H1 (cell line): ENCODE measurements around the gene GGT5. TPM values are rescaled to one million over a fixed set of nuclear protein-coding genes. Genes with fewer than 3 reads are reported as not detected.

Source experiments
- CTCF ChIA-PET: fragments of 300-600 bp; sonication (Branson Sonifier 250); formaldehyde crosslinking; loops from one replicate; lab custom pipeline; 2021; ENCODE audit not compliant: partially characterized antibody; lab: Charles Lee
- POLR2A ChIA-PET: fragments of 300-600 bp; sonication (Branson Sonifier 250); formaldehyde crosslinking; loops from one replicate; lab custom pipeline; 2021; ENCODE audit warnings: inconsistent platforms; ENCODE audit not compliant: partially characterized antibody; lab: Charles Lee
- DNase-seq, 2 experiments: peaks; one replicate each; pipeline versions ENCODE4 v3.0.0 to v3.0.0-alpha.2; 2010 to 2022; ENCODE audit warnings: low spot score in 2 of 2, low read depth in 1 of 2, mixed read lengths in 1 of 2
- FAIRE-seq: peaks from 2 replicates; lab custom pipeline; 2011; peaks lifted over from hg19 to GRCh38; lab: Jason Lieb, UNC
- H2AFZ ChIP-seq: 2 replicates; pipeline ENCODE4 v1.8.1; 2012; ENCODE audit warnings: low read length, inconsistent platforms
- H2AK5ac ChIP-seq: 2 replicates; pipeline ENCODE4 v1.6.1; 2013; ENCODE audit warnings: low read depth, low read length
- H2BK120ac ChIP-seq: replicated peaks from 2 replicates; pipeline ENCODE3; 2013; ENCODE audit warnings: low read depth, low read length, inconsistent platforms
- H2BK12ac ChIP-seq: 2 replicates; pipeline ENCODE4 v1.6.1; 2013; ENCODE audit warnings: low read depth, low read length
- H2BK15ac ChIP-seq: 2 replicates; pipeline ENCODE4 v1.6.1; 2013; ENCODE audit warnings: low read length
- H2BK20ac ChIP-seq: 2 replicates; pipeline ENCODE4 v1.6.1; 2013; ENCODE audit warnings: low read length
- H2BK5ac ChIP-seq: 2 replicates; pipeline ENCODE4 v1.6.1; 2013; ENCODE audit warnings: low read depth, low read length
- H3K14ac ChIP-seq: 2 replicates; pipeline ENCODE4 v1.6.1; 2013; ENCODE audit warnings: inconsistent platforms; ENCODE audit not compliant: insufficient read length
- H3K18ac ChIP-seq: 2 replicates; pipeline ENCODE4 v1.6.1; 2013; ENCODE audit warnings: low read length; ENCODE audit errors: extremely low read depth
- H3K23ac ChIP-seq: 2 replicates; pipeline ENCODE4 v1.6.1; 2013; ENCODE audit warnings: inconsistent platforms; ENCODE audit not compliant: insufficient read length
- H3K23me2 ChIP-seq: 2 replicates; pipeline ENCODE4 v1.6.1; 2013; ENCODE audit warnings: low read depth, low read length
- H3K27ac ChIP-seq: 2 replicates; pipeline ENCODE4 v1.6.1; 2011; ENCODE audit warnings: low read depth, low read length, inconsistent platforms
- H3K27me3 ChIP-seq, 4 experiments: replicated peaks in 1 of 4; 1 replicate in 1 of 4; 2 replicates in 3 of 4; pipeline versions ENCODE4 v1.6.1 to v1.8.1; 2011 to 2013; ENCODE audit warnings: low read length in 3 of 4, mild to moderate bottlenecking in 3 of 4, inconsistent platforms in 2 of 4, mixed read lengths in 2 of 4, moderate library complexity in 1 of 4; ENCODE audit not compliant: control insufficient read depth in 3 of 4, insufficient read depth in 3 of 4; ENCODE audit errors: extremely low read depth in 1 of 4
- H3K36me3 ChIP-seq, 4 experiments: 2 replicates each; pipeline versions ENCODE4 v1.6.1 to v1.8.1; 2011 to 2013; ENCODE audit warnings: mild to moderate bottlenecking in 4 of 4, low read length in 3 of 4, moderate library complexity in 2 of 4, control low read depth in 1 of 4, inconsistent platforms in 1 of 4; ENCODE audit not compliant: insufficient read depth in 4 of 4, control insufficient read depth in 2 of 4
- H3K4ac ChIP-seq: replicated peaks from 2 replicates; pipeline ENCODE3; 2013; ENCODE audit warnings: low read length, low read depth, mixed read lengths, inconsistent platforms; ENCODE audit not compliant: insufficient read length
- H3K4me1 ChIP-seq, 4 experiments: replicated peaks in 1 of 4; 1 replicate in 1 of 4; 2 replicates in 3 of 4; pipeline versions ENCODE4 v1.6.1 to v1.8.1; 2011 to 2013; ENCODE audit warnings: low read length in 3 of 4, inconsistent platforms in 2 of 4, mixed read lengths in 1 of 4; ENCODE audit not compliant: insufficient read depth in 4 of 4, control insufficient read depth in 3 of 4
- H3K4me2 ChIP-seq, 2 experiments: 2 replicates each; pipeline versions ENCODE4 v1.6.1 to v1.8.1; 2011 to 2013; ENCODE audit warnings: low read depth in 2 of 2, low read length in 2 of 2, control low read depth in 1 of 2, inconsistent platforms in 1 of 2, mild to moderate bottlenecking in 1 of 2; ENCODE audit not compliant: insufficient read depth in 1 of 2
- H3K4me3 ChIP-seq, 4 experiments: fragments of 200-600, 300-600 bp in 1 of 4; sonication (generic), shearing (Covaris generic), sonication (Bioruptor Twin) in 1 of 4; 2 replicates each; pipeline versions ENCODE4 v1.5.1 to v1.8.1; 2011 to 2016; ENCODE audit warnings: low read length in 4 of 4, low read depth in 3 of 4, control low read depth in 2 of 4, inconsistent platforms in 2 of 4, mild to moderate bottlenecking in 2 of 4, mixed read lengths in 1 of 4, moderate library complexity in 1 of 4; ENCODE audit not compliant: insufficient read depth in 2 of 4; ENCODE audit errors: extremely low read depth in 1 of 4
- H3K56ac ChIP-seq: replicated peaks from 2 replicates; pipeline ENCODE3; 2013; ENCODE audit warnings: low read depth, mild to moderate bottlenecking, mixed read lengths, low read length, inconsistent platforms; ENCODE audit not compliant: insufficient read length
- H3K79me1 ChIP-seq: 2 replicates; pipeline ENCODE4 v1.6.1; 2013; ENCODE audit warnings: low read depth, low read length, control low read depth
- H3K79me2 ChIP-seq, 2 experiments: 2 replicates each; pipeline versions ENCODE4 v1.6.1 to v1.8.1; 2012 to 2013; ENCODE audit warnings: low read length in 2 of 2, mild to moderate bottlenecking in 2 of 2, inconsistent platforms in 1 of 2; ENCODE audit not compliant: insufficient read depth in 2 of 2, control insufficient read depth in 1 of 2
- H3K9ac ChIP-seq, 4 experiments: replicated peaks in 1 of 4; 1 replicate in 1 of 4; 2 replicates in 3 of 4; pipeline versions ENCODE4 v1.6.1 to v1.8.1; 2011 to 2013; ENCODE audit warnings: low read depth in 3 of 4, low read length in 3 of 4, control low read depth in 2 of 4, mild to moderate bottlenecking in 2 of 4, moderate library complexity in 2 of 4, inconsistent platforms in 1 of 4; ENCODE audit errors: extremely low read depth in 1 of 4
- H3K9me3 ChIP-seq, 2 experiments: 2 replicates each; pipeline versions ENCODE4 v1.6.1 to v1.8.1; 2012 to 2013; ENCODE audit warnings: mild to moderate bottlenecking in 2 of 2, moderate library complexity in 2 of 2, control low read depth in 1 of 2, inconsistent platforms in 1 of 2, low read depth in 1 of 2, low read length in 1 of 2, mixed read lengths in 1 of 2; ENCODE audit not compliant: insufficient read depth in 2 of 2
- H4K20me1 ChIP-seq, 2 experiments: replicated peaks in 1 of 2; 2 replicates each; pipeline versions ENCODE3 to v1.8.1; 2011 to 2013; ENCODE audit warnings: inconsistent platforms in 2 of 2, low read length in 2 of 2, mild to moderate bottlenecking in 1 of 2; ENCODE audit not compliant: insufficient read depth in 2 of 2, control insufficient read depth in 1 of 2
- H4K5ac ChIP-seq: 2 replicates; pipeline ENCODE4 v1.6.1; 2013; ENCODE audit warnings: low read length, low read depth, mixed read lengths, inconsistent platforms; ENCODE audit not compliant: insufficient read length
- H4K8ac ChIP-seq: 2 replicates; pipeline ENCODE4 v1.8.0; 2013; ENCODE audit warnings: mild to moderate bottlenecking, moderate library complexity, low read length, inconsistent platforms; ENCODE audit not compliant: insufficient read depth; ENCODE audit errors: extremely low read depth
- H4K91ac ChIP-seq: replicated peaks from 2 replicates; pipeline ENCODE3; 2013; ENCODE audit warnings: low read length, mixed read lengths, inconsistent platforms; ENCODE audit not compliant: insufficient read length
- TAF1 ChIP-seq: IDR thresholded peaks from 2 replicates; pipeline ENCODE4 v1.6.1; 2011; ENCODE audit warnings: mild to moderate bottlenecking, low read depth, low read length
- USF2 ChIP-seq: IDR thresholded peaks from 2 replicates; pipeline ENCODE4 v1.6.1; 2011; ENCODE audit warnings: low read length, improper control_type of control experiment
- WGBS, 2 experiments: shearing (Covaris generic) in 1 of 2; methylation state at CpG; one replicate each; pipeline versions ENCODE4 v1.1.6 to v1.1.7; 2013 to 2015; ENCODE audit warnings: low lambda C conversion rate in 2 of 2, mixed read lengths in 2 of 2, inconsistent platforms in 1 of 2, low coverage in 1 of 2, missing lambda C conversion rate in 1 of 2; ENCODE audit not compliant: insufficient replicate concordance in 2 of 2, insufficient coverage in 1 of 2, insufficient read length in 1 of 2; ENCODE audit errors: extremely low coverage in 1 of 2, missing lambda C conversion rate in 1 of 2; 5-methylcytosine and 5-hydroxymethylcytosine counted together
- polyA plus RNA-seq, 7 experiments: library from polyadenylated mRNA; depleted of rRNA in 3 of 7; stranded (reverse) in 5 of 7; unstranded in 2 of 7; fragments of >200 nt in 5 of 7; fragments of 200-250 nt in 2 of 7; gene quantifications; 1 replicate in 5 of 7; 2 replicates in 1 of 7; 4 replicates in 1 of 7; pipeline versions ENCODE4 v1.2.1 to v1.2.3, GENCODE V29; 2011 to 2013; ENCODE audit warnings: missing spikeins in 2 of 7, mixed read lengths in 2 of 7
- total RNA-seq: library from RNA; stranded (reverse); fragmentation: NEBNext Ultra II Directional; extraction: Animal tissue kit (Norgen Biotek cat#: 25700); gene quantifications from 2 replicates; pipeline ENCODE4 v1.2.1, GENCODE V29; 2021

The GGT5 gene
- total and polyA plus RNA-seq, 2 of the 8 experiments (the other 6 are each of a cell fraction or from before 2014, with no cell fraction given): 0.05 TPM; not detected in 1

GRCh38 chr22:24187731-24188644 lies 56.9 kb downstream of the GGT5 start:
- Histone ChIP-seq H2BK20ac (no peak overlapping the region), H4K8ac (no peak overlapping the region; the same call in 1 of the 2 replicates), H3K27me3 (no peaks in the 10 kb centered on the region), H3K56ac (no peak overlapping the region), H3K4ac (no peak overlapping the region), H4K91ac (no peak overlapping the region), H2BK12ac (no peak overlapping the region), H3K4me2 (no peak overlapping the region), H3K23ac (no peak overlapping the region), H3K79me2 (no peaks in the 10 kb centered on the region), H3K9me3 (no peaks in the 10 kb centered on the region), H2AFZ (no peak overlapping the region), H3K4me1 (peaks cover 0 to 7% (median 0%) of the 10 kb centered on the region in 4 experiments; a peak in 4 of 7 replicates), H3K27ac (no peak overlapping the region), H2BK120ac (no peak overlapping the region), H2AK5ac (no peak overlapping the region), H3K4me3 (no peak overlapping the region), H3K18ac (no peak overlapping the region; the same call in 1 of the 2 replicates), H3K23me2 (no peaks in the 10 kb centered on the region), H3K79me1 (no peaks in the 10 kb centered on the region), H3K9ac (no peak overlapping the region), H2BK5ac (no peak overlapping the region; the same call in 1 of the 2 replicates), H4K20me1 (no peaks in the 10 kb centered on the region), H4K5ac (no peak overlapping the region), H2BK15ac (no peak overlapping the region), H3K36me3 (no peaks in the 10 kb centered on the region), H3K14ac (no peak overlapping the region)
- TF ChIP-seq USF2 (no peak), TAF1 (no peak)
- ChIA-PET POLR2A (interaction anchor here (0.6 kb wide), 1 partner anchor 368 kb away, joined by 3 read pairs; no protein-coding TSS in a partner anchor), CTCF (interaction anchor here (0.6 to 7.2 kb wide), 9 partner anchors 10 to 198 kb away, joined by 3 to 96 read pairs (median 9); no protein-coding TSS in a partner anchor)
- no peak for DNase-seq
- 91% methylated on average over 28 of the region's 37 CpGs; no CpG with 5 or more reads in 1 of the 2 experiments for WGBS, 2 experiments
- FAIRE-seq: no peak
